Stimulated activated naive CD4-positive, alpha-beta T cell treated with Interleukin-2 at 50 U/mL for 16 hours (primary cell): ENCODE results near the gene SMAD9.
"Not testable (repeated sequence)": the region's sequence is repeated elsewhere in the genome, so short reads cannot be mapped to it uniquely, and the experiment has no call there.

ENCODE experiments used
- DNase-seq: peaks from one replicate; lab custom pipeline; 2025; lab: John Stamatoyannopoulos, UW

SMAD9 gene

GRCh38 chr13:36912369-36912768, 7.7 kb downstream of the SMAD9 start:
- DNase-seq, result no peak

DNA sequence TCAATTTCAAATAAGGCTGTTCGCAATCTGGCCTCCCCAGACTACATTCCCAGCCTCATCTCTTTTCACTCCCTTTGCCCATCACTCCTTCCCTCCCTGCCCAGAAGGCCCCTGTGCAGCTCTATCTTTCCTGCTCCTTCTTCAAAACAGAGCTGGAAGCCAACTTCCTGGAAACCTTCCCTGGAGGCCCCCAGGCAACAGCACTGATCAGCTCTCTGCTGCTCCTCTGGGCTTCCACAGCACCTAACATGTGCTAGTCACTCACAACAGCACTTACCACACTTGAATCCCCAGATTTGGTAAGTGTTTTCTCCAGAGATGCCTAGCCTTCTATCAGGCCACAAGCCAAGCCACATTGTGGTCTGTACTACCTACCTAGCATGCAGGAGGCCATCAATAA, 9.5 kb downstream of the SMAD9 start:
- DNase-seq, result no peak

DNA sequence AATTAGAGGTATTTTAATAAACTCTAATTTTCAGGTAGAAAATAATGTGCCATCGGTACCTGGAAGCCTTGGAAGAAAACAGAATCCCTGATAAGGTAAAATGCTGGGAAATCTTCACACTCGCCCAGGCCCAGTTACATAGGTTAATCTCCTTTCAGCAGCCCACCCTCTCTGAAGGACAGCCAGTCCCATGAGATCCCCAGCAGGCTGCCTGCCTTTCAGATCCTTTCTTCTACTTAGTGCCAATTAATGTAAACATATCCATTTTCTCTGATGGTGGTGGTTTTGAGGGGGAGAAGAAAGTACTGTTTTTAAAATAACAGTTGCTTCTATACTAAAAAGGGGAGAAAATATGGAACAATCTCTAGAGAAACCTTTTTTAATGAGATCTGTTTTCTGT, 12.2 kb downstream of the SMAD9 start:
- DNase-seq, result no peak

DNA sequence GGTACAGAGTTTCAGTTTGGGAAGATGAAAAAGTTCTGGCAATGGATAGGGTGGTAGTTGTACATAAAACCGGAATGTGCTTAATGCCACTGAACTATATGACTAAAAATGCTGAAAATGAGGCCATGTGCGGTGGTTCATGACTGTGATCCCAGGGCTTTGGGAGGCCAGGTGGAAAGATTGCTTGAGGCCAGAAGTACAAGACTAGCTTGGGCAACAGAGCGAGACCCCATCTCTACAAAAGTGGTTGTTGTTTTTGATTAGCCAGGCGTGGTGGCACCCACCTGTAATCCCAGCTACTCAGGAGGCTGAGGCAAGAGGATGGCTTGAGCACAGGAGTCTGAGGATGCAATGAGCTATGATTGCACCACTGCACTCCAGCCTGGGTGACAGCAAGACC, 12.8 kb downstream of the SMAD9 start:
- DNase-seq, result no peak

GRCh38 chr13:36905944-36906343, 14.1 kb downstream of the SMAD9 start:
- no peak for DNase-seq

DNA sequence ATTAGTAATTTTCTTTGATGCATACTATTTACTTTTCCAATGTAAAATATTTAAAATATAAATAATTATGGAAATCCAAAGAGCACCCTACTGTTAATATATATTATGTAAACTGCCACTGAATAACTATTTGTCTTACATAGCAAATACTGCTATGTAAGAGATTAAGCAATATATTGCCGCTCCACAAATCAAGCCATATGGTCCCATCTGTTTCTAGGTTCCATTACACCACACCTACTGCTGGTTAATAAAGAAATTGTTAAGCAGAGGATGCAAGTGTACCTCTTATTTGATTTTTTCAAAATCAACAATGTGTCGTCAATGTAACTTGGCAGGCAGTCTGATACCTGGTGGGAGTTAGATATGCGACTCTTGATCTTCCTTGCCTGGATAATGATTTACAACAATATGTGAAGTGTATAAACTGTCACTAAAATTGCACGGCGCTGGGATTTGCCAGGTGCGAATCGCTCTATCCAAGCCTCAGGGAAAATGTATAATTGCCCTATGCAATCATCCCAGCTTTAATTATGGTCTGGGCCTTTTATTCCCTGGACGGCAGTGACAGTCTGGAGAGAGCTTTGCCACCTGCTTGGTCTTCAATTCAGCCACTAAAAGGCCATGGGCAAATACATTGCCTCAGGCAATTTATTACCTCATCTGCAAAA, 16.0 kb downstream of the SMAD9 start:
- no peak for DNase-seq

DNA sequence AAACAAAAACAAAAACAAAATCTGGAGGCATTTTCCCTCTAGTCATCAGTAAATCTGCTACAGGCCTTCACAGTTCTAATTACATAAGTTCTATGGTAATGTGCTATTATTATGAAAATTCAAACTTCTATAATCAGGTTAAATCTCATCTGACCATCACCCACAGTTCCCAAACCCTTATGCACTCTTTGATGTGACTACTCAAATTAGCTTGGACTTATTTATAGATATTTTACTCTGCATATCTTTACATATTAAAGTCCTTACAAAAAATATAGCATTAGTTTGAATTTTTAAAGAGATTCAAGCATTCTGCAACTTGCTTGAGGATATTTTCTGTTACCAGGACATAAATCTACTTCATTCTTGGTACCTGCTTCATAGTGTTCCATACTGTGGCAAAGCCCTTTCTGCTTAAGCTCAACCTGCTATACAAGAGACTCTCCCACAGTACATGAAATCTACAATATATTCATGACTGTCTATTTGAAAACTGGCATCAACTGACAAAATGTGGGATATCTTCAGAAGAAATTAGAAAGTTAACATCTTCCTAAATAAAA, 22.9 kb downstream of the SMAD9 start:
- DNase-seq, result no peak

- no peak for DNase-seq
Observed at GRCh38 chr13:36891752-36892151, 28.3 kb downstream of the SMAD9 start.

GRCh38 chr13:36888645-36889044, 31.4 kb downstream of the SMAD9 start:
- no peak for DNase-seq

DNA sequence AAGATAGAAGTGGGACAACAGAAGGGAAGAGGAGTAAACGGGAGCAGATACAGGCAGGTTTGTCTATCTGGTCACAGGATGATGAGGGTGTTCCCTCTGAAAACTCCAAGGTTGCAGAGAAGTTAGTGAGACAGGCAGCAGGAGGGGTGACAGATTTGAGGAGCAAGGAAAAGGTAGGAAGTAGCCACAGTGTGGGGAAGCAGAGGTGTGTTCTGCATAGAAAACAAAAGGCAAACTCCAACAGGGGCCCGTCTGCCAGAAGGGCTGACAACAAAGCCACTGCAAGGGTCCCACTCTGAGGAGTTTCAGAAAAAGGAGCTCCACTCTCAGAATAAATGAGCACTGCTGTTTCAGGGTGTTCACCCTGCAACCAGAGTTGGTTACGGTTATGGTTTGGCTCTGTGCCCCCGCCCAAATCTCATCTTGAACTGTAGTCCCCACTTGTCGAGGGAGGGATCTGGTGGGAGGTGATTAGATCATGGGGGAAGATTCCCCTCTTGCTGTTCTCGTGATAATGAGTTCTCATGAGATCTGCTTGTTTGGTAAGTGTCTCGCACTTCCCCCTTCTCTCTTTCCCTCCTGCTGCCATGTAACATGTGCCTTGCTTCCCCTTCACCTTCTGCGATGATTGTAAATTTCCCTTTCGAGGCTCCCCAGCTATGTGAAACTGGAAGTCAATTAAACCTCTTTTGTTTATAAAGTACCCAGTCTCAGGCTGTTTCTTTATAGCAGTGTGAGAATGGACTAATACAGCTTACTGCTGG, 32.1 kb downstream of the SMAD9 start:
- no peak for DNase-seq

DNA sequence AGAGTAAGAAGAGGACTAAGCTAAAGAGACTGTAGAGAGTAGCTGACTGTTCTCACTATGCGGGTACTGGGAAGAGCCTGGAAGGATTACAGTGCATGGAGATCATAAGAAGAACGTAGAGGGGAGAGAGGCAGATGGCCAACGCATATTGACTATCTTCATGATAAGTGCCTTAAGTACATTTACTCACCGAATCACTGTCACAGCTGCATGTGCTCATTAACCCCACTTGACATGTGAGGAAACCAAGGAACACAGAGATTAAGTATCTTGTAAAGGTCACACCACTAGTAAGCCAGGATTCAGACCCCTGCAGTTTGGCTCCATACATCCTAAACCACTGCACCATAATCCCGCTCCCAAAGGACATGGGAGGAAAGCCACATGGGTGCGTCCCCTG, 34.1 kb downstream of the SMAD9 start:
- no peak for DNase-seq

- no peak for DNase-seq
Observed at GRCh38 chr13:36884235-36884634, 35.8 kb downstream of the SMAD9 start.

DNA sequence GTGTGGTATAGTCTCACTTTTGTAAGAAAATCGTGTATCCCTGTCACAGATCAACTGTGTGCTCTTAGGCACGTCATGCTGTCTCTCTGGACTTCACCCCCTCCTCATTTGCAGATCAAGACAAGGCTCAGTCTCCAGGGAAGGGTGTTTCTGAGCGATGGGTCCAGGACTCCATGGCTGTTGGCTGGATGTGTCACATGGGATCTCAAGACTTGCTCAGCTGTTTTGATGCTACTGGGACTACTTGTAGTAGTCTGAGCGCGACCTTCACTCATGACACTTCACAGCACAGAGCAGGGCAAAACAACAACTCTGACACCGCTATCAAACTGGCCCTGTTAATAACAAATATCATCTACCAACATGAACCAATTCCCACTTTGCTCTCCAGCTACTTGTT, 36.2 kb downstream of the SMAD9 start:
- no peak for DNase-seq

- DNase-seq, result not testable (repeated sequence)
Observed at GRCh38 chr13:36883392-36883791, 36.6 kb downstream of the SMAD9 start.

DNA sequence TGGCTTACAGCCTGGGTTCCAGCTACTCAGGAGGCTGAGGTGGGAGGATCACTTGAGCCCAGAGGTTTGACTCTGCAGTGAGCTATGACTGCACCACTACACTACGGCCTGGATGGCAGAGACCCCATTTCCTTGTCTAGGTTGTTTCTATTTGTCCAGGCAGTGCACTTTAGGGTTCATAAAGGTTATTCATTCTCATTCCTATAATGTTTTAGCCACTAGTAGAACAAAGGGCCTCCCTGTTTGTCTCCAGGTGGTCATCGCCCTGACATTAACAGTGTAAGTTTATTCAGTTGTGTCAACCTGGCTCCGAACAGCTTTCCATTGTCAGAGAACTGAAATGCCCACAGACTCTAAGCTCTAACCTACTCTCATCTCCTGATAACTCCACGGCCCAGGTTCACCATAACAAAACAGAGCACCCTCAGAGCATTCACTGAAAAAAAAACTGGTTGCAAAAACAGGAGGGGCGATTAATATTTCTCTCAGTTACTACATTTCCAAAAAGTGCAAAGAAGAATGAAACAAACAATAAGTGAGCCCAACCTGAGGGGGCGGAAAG, 37.1 kb downstream of the SMAD9 start:
- no peak for DNase-seq

GRCh38 chr13:36880961-36881360, 39.1 kb downstream of the SMAD9 start:
- DNase-seq, result no peak

DNA sequence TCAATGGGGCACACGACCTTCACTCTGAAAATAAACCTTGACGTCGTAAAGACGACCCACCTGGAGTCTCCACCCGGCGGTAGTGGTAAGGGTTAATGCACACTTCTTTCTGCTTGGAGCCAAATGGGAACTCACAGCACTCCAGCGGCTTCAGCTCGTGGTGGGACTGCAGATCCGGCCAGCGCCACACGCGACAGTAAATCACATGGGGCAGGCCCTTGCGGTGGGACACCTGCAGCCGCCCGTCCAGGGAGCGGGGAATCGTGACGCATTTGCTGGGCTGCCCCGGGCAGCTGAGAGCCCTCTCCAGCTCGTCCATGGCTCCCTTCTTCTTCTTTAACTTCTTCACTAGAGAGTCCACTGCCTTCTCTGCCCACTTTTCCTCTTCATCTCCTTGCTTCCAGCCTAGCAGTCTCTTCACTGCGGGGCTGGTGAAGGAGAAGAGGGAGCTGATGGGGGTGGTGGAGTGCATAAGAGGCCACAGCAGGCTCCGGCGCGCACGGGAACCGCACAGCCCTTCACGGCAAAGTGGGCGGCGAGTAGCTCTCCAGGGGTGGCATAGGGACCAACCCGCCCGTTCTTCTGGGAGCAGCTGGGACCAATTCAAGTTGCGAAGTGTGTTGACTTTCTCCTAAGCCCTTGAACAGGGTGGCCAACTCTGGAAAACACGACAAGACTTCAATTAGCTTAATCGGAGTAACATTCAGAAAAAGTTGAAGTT, 40.7 kb downstream of the SMAD9 start:
- DNase-seq, result no peak

DNA sequence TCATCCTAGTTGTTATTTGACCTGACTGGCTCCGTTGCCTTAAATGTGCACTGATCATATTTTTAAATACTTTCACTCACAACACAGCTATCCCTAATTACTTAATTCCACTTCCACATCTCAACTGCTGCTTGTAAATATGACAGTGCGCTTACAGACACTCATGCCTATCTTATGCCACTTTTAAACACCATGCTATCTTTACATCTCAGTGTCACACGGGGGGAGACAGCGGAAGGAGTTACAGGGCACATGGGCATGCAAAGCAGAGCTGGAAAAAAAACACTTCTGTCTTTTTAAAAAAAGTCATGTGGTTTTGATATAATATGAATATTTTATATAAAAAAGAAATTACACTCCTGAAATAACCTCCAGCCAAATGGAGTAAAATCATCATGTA, 44.1 kb downstream of the SMAD9 start:
- no peak for DNase-seq

DNA sequence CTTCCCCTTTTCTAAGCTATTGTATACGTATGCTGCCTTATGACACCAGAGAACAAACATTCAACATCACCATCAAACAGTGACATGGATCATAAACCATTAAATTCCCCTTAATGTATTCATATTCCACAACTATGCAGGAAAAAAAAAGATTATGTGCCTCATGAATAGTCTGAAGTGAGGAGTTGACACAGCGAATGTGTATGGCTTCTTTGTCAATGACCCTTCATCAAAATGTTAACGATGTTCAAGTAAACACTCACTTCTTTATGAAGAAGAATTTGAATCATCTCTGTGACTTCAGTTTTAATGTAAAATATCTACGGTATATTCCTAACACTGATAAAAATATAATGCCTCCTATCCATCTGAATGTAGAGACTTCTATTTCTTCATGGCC, 44.6 kb downstream of the SMAD9 start:
- DNase-seq, result no peak

DNA sequence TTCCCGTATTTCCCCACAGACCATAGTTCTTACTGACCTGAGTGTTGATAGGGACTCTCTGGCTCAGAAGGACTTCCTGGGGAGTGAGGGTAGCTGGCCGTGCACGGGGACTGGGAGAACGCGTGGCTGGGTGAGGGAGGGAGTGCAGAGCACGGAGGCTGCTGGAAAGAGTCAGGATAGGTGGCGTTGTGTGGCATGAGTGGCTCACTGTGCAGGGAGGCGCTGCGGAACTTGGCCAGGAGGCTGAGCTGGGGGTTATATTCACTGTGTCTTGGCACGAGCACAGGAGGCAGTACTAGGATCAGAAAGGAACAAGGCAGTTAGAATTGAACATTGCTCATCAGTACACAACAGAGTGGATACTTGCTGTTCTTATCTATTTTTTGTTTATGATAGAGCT, 47.4 kb downstream of the SMAD9 start:
- no peak for DNase-seq

GRCh38 chr13:36870050-36870692, 49.9 kb downstream of the SMAD9 start:
- DNase-seq, result no peak

- DNase-seq, result no peak
Observed at GRCh38 chr13:36866232-36866631, 53.8 kb downstream of the SMAD9 start.
